Epithelial cell of prostate (primary cell): ENCODE measurements around the gene LPP.

Experiments
- DNase-seq: peaks from one replicate; pipeline ENCODE4 v3.0.0-alpha.2; 2011; ENCODE audit warnings: low read depth, low spot score
- H3K27ac ChIP-seq: fragments of 450-650 bp; 2 replicates; pipeline ENCODE4 v1.5.1; 2017; ENCODE audit warnings: mild to moderate bottlenecking

Gene LPP

DNA sequence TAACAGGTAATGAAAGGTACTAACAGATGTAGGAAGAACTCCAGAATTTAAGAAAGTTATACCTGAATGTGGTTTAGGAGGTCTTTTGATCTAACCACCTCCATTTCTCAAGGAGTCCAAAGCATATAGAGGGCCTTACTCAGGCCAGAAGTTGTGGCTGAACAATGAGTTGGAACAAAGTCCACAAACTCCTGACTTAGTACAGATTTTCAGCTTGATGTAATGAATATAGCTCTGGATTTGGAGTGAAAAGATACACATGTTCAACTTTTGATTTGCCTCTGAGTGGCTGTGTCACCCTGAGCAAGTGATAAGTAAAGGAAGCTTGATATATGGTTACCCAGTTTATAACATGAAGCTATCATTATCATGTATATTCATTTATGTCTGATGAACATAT lies 390.1 kb downstream of the LPP start:
- H3K27ac ChIP-seq, result no peak overlapping the region
- DNase-seq, result no peak

DNA sequence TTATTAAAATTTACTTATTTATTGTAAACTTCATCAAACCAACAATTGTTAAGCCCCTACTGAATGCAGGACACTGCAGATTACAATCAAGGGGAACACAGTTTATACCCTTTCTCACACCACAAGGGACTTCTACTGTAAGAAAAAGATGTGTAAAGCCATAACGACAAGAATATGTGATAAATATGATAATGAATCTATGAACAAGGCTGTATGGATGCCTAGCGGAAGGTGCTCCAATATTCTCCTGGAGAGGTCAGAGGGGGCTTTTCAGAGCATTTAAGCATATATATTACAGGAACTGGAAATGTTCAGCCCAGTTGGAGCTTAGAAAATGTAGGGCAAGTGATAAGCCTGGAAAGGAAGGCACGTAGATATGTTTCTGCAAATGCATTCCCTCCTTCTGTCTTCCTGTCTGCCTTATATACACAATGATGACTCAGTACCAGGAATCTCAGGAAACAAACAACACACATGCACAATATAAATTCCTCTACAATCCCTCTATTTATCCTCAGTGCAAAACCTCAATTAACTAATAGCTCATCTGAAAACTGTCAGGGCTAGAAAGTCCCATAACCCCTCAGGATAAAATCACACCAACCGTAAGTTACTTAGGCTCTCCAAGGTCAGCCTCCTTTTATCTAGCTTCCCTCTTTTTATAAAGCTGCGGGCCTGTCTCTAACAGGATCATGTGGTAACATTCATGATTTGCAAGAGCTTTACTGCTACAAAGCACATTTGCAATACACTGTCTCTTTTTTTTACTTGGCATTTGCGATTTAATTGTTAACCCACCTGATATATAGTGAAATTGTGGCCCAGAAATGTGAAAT lies 393.1 kb downstream of the LPP start:
- no peak for DNase-seq
- peak overlapping the region; percentile 9 for H3K27ac ChIP-seq

DNA sequence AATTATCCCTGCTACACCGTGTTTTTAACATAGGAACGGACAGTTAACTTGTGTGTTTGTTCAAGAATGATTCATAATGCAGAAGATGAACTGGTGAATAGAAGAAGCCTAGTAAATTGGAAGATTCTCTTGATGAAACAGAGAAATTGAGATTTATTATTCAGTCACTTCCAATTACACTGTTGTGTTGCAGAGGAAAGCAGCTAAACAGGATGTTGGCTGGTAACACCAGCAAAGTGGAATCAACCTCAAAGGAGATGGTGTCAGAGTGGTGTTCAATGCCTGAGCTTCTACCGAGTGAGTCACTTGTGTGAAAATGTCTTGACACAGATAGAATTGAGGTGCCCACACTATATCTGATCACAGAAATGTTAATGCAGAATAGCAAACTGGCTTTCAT lies 399.6 kb downstream of the LPP start:
- no peak overlapping the region for H3K27ac ChIP-seq
- DNase-seq, result no peak

DNA sequence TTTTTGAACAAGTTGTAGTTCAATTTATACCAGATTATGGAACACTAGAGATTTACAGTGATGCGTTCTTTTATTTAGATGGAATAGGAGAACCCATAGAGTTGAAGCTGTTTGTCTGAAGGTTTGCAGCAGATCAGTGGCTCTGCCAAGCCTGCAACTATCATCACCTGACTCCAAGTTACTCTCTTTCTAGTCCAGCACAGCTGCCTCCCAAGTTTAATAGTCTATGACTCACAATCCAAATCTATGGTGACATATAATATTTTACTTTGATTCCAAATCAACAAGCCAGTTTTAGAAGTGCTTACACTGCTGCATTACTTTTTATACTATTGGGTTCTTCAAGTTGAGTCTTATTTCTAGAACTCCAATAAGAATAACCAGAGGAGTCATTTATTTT lies 400.4 kb downstream of the LPP start:
- no peak overlapping the region for H3K27ac ChIP-seq
- no peak for DNase-seq

DNA sequence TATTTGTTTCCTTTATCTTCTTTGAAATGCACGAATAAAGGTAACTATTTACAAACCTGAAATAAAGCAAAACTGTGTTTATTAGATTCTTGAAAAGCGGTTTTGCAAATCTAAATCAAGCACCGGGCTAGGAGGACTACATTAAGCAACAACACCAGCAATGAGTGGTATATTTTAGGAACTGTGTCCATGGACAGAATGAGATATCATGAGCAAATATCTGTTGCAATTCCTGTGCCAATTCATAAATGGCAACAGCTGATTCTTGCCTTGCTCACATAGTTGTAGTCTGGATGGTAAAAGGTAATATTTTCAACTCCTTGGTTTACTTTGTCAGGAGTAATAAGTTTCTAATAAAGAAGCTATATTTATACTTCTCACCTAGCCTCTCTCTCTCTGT lies 403.3 kb downstream of the LPP start:
- DNase-seq, result no peak
- no peak overlapping the region for H3K27ac ChIP-seq

DNA sequence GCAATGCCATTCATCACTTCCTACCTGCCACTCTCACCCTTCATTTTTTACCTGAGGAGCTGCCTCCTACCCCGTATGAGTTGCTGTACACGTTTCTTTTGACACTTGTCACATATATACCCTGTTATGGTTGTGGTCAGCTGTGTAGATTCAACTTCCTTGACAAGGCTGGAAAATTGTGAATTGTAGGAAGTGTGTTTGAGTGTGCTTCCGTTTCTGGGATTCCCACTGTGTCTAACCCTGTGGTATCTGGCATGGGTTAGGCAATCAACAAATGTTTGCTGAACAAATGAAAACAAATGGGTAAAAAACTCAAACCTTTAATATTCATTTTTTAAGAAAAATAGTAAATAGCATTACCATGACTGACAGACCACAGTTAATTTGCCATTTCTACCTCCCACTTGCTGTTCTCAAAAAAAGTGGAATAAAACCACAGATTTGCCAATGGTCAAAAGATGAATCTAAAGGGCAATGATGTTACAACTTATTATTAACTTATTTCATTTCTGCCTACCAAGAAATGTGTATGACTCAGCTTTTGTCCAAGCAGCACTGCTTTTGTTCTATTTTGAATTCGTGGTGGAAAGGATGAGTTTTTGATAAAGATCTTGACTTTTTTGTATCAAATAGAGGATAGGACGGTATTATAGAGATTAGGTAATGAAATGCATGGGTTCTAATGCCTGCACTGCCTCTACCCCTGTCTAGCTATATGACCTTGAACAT lies 404.6 kb downstream of the LPP start:
- H3K27ac ChIP-seq, result no peak overlapping the region
- DNase-seq, result no peak

DNA sequence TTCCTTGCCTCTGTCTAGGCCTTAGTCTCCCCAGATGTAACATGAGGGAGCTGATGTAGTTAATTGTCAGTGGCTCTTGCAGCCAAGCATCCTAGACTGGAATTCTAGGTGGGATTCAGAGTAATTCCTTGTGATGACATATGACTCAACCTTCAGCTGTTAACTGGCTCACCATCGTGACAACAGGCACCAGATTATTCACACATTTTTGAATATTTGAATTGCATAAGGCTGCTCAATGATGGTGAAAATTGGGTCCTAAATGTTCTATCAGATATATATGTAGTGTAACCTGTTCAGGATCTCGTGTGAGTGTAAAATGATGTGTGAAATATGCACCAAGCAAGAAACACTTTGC lies 405.1 kb downstream of the LPP start:
- DNase-seq, result no peak
- H3K27ac ChIP-seq, result no peak overlapping the region

DNA sequence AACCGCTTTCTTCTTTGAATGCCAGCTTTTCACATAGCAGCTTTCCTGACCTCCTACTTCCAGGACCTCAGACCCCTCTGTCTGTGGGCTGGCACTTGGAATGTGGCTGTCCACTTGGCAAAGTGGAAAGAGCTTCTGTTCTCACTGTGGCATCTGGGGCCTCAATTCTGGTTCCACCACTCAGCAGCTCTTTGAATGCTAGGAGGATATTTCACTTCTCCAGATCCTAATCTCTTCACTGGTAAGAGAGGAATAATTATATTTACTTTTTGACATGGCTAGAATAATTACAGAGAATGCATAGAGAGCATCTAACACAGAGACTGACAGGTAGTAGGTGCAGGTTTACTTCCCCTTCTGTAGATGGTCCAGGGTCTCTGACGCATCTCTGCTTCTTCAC lies 405.9 kb downstream of the LPP start:
- no peak overlapping the region for H3K27ac ChIP-seq
- no peak for DNase-seq

DNA sequence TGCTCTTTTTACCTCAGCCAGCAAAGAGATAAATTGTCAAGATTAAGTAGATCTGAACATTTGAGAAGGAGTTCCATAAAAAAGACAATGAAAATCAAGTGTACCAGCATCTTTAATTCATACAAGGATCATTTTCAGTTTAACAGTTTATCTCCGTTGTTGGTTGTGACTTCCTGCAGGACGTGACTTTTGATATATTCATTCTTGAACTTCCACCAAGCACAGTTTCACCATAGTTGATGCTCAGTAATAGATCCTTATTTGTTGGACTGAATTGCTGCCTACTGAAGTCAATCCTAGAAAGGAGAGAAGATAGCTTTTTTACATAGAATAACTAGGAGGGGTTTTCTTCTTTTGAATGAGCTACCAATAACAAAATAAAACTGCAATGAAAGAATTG lies 408.2 kb downstream of the LPP start:
- DNase-seq, result no peak
- H3K27ac ChIP-seq, result no peak overlapping the region

DNA sequence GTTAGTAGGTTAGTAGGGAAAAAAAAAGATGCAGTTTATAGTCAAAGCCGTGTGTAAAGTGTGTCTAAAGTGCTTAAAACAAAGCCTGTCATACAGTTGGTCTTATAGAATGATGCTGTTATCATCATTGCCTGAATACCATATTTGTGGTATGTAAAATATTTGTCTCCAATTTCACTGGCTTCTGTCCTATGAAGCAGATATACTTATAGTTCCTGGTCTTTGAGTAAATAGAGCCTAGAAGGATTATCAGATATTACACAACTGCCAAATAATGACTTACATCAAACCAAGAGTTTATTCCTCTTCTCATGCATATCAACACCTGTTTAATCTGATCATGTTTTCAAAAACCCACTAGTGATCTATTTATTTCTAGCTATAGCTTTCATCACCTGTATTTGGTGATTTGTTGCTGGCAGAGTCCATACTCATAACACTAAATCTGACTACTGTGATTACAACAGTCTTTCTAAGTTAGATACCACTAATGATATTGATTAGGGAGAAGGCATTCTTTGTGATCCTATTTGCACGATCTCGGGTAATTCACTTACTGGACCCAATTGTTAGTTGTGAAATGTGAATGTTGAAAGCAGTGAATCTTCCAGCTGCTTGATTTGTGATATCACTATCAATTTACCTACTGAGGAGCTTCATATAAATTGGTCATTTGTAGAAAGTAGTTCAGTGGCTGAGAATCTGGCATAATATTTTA lies 413.7 kb downstream of the LPP start:
- no peak for DNase-seq
- H3K27ac ChIP-seq, result no peak overlapping the region

DNA sequence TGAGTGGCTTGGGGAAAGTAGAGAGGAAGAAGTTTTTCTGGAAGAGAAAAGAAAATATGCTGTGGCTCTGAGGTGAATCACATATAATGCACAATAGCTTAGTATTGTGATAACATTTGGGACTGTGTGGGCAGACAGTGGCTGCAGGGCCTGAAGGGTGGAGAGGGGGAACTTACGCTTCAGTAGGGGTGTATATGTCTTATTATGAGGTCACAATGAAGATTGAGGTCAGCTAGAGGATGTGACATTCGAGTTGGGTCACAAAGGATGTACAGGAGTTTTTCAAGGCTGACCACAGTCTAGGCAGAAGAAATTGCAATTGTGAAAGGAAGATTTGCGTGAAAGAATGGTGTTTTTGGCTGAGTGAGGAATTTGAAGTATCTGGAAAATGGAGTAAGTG lies 414.8 kb downstream of the LPP start:
- H3K27ac ChIP-seq, result no peak overlapping the region
- no peak for DNase-seq

DNA sequence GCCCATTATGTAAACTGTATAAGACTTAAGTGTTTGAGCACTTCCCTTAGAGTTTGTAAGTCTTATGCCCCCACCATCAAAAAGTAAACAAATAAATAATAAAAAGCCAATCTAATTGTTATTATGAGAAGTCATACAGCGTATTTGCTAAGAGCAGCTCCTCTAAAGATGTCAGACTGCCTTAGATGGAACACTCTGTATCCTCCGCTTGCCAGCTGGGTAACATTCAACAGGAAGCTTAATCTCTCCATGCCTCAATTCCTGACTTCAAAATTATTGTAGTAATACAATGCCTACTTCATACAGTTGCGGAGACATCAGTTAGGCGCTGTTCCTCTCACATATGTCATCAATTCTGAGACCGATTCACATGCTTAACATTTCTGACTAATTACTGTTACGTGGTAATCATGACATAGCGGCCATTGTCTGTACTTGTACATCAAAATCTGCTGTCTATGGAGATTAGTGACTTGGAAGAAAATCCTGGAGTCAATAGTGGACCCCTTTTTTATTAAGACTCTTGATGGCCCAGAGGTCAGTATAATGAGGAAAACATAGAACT lies 417.7 kb downstream of the LPP start:
- H3K27ac ChIP-seq, result no peak overlapping the region
- DNase-seq, result no peak

DNA sequence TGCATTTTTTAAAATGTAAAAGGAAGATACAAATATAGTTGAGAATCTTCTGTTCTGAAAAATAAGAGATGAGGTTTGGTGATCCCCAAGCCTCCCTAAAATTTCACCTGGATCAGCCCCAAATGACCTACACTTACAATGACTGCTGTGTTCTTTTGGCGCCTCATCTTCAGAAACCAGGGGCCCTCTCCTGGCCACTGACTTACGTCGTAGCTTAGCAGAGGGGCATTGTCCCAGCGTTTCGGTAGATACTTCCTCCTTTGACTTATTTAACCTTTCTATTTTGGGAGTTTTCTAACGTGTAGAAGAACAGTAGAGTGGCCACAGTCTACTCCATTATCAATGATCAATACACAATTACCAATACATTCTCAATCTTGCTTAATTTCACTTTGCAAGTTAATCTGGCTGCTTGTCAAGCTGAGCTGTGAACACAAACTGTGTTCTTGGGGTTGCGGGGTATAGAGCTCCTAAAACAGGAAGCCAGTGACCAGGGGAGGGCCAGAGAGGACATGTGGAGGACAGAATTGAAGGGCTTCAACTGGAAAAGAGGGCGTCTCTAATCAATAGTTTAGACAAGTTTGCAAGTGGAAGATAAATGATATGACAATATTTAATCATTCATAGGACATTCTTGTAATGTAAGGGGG lies 419.5 kb downstream of the LPP start:
- no peak for DNase-seq
- no peak overlapping the region for H3K27ac ChIP-seq

DNA sequence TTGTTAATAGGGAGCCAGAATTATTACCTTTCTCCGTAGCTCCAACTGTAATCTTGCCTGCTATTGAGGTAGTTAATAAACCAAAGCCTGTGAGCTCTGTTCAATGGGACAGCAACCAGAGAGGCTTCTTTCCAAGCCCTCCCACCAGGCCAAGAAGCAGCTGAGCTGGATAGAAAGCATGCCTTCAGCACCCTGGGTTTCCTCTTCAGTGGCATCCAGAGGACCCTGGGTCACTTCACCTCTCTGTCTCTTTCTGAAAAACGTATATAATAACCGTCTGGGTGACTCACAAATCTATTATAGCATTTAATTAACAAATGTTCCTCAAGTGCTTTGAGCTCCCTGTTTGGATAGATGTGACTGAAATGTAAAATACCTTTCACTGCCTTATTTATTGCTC lies 420.0 kb downstream of the LPP start:
- H3K27ac ChIP-seq, result no peak overlapping the region
- DNase-seq, result no peak

DNA sequence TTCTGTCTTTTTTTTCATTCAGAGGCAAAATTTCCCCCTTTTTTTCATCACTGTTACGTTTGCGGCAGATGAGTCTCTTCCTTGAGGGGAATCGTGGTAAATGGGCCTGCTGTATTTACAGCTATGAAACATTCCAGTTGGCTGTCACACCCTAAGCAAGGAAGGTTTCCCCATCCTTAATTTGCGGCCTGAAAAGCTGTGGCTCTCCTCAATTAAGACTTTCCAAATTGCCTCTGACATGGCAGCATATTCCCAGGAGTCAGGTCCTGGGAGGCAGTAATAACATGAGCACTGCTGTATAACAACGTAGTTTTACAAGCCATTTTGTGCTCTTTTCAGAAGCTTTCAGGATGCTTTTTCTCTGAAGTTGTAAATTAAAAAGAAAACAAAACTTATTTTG lies 420.9 kb downstream of the LPP start:
- H3K27ac ChIP-seq, result no peak overlapping the region
- no peak for DNase-seq

DNA sequence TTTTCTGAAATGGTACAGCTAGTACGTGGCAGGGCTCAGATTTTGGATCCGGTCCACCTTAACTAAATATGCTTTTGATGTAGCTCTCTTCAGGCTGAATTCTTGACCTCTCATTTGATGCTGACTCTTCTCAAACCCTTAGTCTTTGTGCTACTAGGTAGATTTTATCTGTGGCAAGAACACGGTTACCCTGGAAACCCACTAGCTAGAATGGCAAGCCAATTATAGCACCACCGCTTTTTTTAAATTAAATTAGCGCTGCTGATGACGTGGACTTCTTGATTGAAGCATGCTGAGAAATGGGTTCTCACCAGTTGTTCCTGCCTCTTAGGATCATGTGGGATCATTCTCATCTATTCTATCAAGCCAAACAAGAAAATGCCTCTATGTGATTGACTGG lies 421.5 kb downstream of the LPP start:
- DNase-seq, result no peak
- H3K27ac ChIP-seq, result no peak overlapping the region

DNA sequence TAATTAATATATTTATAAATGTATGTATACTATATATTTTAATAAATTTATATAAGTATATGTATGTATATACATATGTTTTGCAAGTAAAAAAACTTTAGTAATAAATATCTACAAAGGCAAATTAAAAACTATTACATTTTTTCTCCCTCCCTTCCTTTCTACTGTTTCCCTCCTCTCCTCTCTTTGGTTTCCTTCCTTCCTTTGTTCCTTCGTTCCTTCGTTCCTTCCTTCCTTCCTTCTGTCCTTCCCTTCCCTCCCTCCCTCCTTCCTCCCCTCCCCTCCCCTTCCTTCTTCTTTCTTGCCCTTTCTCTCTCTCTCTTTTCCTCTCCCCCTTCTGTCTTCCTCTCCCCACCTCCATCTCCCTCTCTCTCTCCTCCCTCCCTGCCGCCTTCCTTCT lies 423.6 kb downstream of the LPP start:
- no peak for DNase-seq
- H3K27ac ChIP-seq, result no peak overlapping the region

DNA sequence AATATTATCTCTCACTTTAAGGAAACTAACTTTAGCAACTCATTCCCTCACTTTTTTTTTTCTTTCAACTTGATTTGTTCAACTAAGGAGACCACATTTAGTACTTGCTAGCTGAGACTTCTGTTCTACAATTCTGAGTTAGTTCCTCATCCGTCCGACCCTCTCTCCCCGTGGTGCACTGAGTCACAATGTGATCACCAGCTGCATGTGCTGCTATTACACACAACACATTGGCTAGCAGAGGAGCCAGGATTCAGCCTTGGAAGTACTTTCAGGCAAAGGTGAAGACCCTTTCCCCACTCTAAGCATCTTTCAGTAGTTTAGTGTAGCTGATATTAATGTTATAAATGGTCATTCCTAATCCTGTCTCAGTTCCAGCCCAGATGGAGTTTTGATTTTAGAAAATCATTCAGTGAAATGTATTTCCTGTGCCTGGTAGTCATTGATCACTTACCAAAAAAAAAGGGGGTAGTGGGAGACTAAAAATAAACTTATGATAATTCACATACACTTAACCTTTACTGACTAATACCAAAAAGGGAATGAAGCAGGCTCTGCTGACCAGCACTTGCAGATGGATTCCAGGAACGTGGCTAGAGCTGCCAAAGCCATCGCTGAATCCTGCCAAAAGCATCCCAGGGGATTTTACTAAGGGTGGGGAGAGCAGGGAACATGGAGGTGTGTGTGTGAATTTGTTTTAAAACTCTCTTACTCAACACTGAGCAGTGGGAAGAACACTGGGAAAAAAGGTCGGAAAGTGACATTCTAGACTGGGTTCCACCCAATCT lies 424.8 kb downstream of the LPP start:
- DNase-seq, result no peak
- H3K27ac ChIP-seq, result no peak overlapping the region

DNA sequence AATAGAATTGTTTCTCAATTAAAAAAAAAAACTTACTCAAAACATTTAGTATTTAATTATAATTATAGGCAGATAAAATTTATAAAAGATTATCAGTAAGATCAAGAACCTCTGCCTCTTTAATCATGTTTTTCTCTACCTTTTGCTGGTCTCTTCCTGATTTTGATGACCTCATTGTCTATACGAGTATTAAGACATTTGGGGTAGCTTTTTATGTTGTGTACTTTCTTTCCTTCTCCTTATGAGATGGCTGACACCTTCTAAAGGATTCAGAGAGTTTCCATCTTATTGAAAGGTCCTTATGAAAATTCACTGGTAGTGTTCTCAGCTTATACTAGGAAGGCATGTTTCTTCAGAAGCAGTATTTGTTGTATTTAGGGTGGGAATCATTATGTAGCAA lies 426.3 kb downstream of the LPP start:
- no peak for DNase-seq
- no peak overlapping the region for H3K27ac ChIP-seq

DNA sequence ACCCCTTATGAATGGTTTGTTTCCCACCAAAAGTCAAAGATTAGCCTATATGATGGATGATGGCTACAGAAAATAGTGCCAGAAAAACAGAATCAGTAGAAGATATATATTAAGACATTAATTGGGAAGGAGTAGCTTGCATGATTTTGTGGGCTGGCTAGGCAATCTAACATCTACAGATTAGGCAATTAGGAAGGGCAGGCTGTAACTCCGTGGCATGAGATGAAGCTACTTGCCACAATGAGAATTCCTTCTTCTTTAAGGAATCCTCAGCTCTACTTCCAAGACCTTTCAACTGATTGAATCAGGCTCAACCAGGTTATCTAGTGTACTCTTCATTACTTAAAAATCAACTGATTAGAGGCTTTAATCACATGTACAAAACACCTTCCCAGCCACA lies 426.7 kb downstream of the LPP start:
- H3K27ac ChIP-seq, result no peak overlapping the region
- DNase-seq, result no peak
